ENCODE measurements around the gene TAPT1.

TAPT1 gene

GRCh38 chr4:16162891-16163290, 63.4 kb downstream of the TAPT1 start:
- ChIA-PET CTCF (no interaction called here), POLR2A (no interaction called here)
- Histone ChIP-seq H3K36me3 (ENCODE audit: control insufficient read depth in 2 of 2, insufficient read depth in 1 of 2, low read length in 2 of 2) (peaks cover 0 to 48% of the 10 kb centered on the region in 2 experiments; a peak in 1 of 3 replicates), H3K4me3 (ENCODE audit: low read depth, low read length) (no peak overlapping the region), H3K27ac (ENCODE audit: extremely low read depth, low read depth, low read length) (no peak overlapping the region), H3K4me1 (ENCODE audit: control insufficient read depth, insufficient read depth, low read length) (no peaks in the 10 kb centered on the region), H3K9me3 (ENCODE audit: control insufficient read depth, insufficient read depth, low read depth, low read length) (no peaks in the 10 kb centered on the region)
- TF ChIP-seq OVOL3 (tag by site-specific recombination; IDR thresholded peaks at IDR 0.05) (no peak), ZNF624 (tag by site-specific recombination; IDR thresholded peaks at IDR 0.05) (no peak), CTCF (tag by site-specific recombination; IDR thresholded peaks at IDR 0.05) (no peak), ZBTB17 (tag by site-specific recombination; IDR thresholded peaks at IDR 0.05) (no peak), ZNF292 (tag by site-specific recombination; IDR thresholded peaks at IDR 0.05; ENCODE audit: borderline replicate concordance, low read depth) (no peak), ZNF791 (tag by site-specific recombination; IDR thresholded peaks at IDR 0.05) (no peak)

GRCh38 chr4:16161851-16162408, 64.3 kb downstream of the TAPT1 start:
- CTCF ChIA-PET = interaction anchor here (1.1 kb wide), 1 partner anchor 432 kb away, joined by 3 read pairs; no protein-coding TSS in a partner anchor
- POLR2A ChIA-PET = no interaction called here
- Histone ChIP-seq H3K36me3 (ENCODE audit: control insufficient read depth in 2 of 2, insufficient read depth in 1 of 2, low read length in 2 of 2) (peaks cover 0 to 43% of the 10 kb centered on the region in 2 experiments; a peak in 1 of 3 replicates), H3K27ac (ENCODE audit: extremely low read depth, low read depth, low read length) (no peak overlapping the region), H3K4me3 (ENCODE audit: low read depth, low read length) (no peak overlapping the region), H3K9me3 (ENCODE audit: control insufficient read depth, insufficient read depth, low read depth, low read length) (no peaks in the 10 kb centered on the region), H3K4me1 (ENCODE audit: control insufficient read depth, insufficient read depth, low read length) (no peaks in the 10 kb centered on the region)
- no peak for TF ChIP-seq ZNF677 (tag by site-specific recombination; IDR thresholded peaks at IDR 0.05)
- no peak for TF ChIP-seq ZNF248 (tag by site-specific recombination; IDR thresholded peaks at IDR 0.05)
- no peak for TF ChIP-seq ZNF211 (tag by site-specific recombination; IDR thresholded peaks at IDR 0.05; ENCODE audit: low read depth)
- no peak for TF ChIP-seq ZNF670 (tag by site-specific recombination; IDR thresholded peaks at IDR 0.05; ENCODE audit: low read depth)
- no peak for TF ChIP-seq ZNF624 (tag by site-specific recombination; IDR thresholded peaks at IDR 0.05)
- no peak for TF ChIP-seq ZNF175 (tag by site-specific recombination; IDR thresholded peaks at IDR 0.05)

- H3K36me3 ChIP-seq (ENCODE audit: control insufficient read depth in 2 of 2, insufficient read depth in 1 of 2, low read length in 2 of 2) = peaks cover 0 to 30% of the 10 kb centered on the region in 2 experiments; a peak in 1 of 3 replicates
- CTCF ChIA-PET = no interaction called here
These were observed 65.8 kb downstream of the TAPT1 start for GRCh38 chr4:16160457-16160856.

GRCh38 chr4:16159286-16159685, 67.0 kb downstream of the TAPT1 start:
- ChIA-PET CTCF (no interaction called here), POLR2A (no interaction called here)
- Histone ChIP-seq H3K4me3 (ENCODE audit: low read depth, low read length) (no peak overlapping the region), H3K4me1 (ENCODE audit: control insufficient read depth, insufficient read depth, low read length) (no peaks in the 10 kb centered on the region), H3K27ac (ENCODE audit: extremely low read depth, low read depth, low read length) (no peak overlapping the region), H3K36me3 (ENCODE audit: control insufficient read depth in 2 of 2, insufficient read depth in 1 of 2, low read length in 2 of 2) (peaks cover 0 to 23% of the 10 kb centered on the region in 2 experiments; a peak in 1 of 3 replicates), H3K9me3 (ENCODE audit: control insufficient read depth, insufficient read depth, low read depth, low read length) (no peaks in the 10 kb centered on the region)
- TF ChIP-seq ZSCAN4 (tag by site-specific recombination; IDR thresholded peaks at IDR 0.05) (no peak), ZNF837 (tag by site-specific recombination; IDR thresholded peaks at IDR 0.05) (no peak)

More at GRCh38 chr4:16160457-16160856, 65.8 kb downstream of the TAPT1 start:
- Histone ChIP-seq H3K4me3 (ENCODE audit: low read depth, low read length) (no peak overlapping the region), H3K4me1 (ENCODE audit: control insufficient read depth, insufficient read depth, low read length) (no peaks in the 10 kb centered on the region), H3K9me3 (ENCODE audit: control insufficient read depth, insufficient read depth, low read depth, low read length) (no peaks in the 10 kb centered on the region), H3K27ac (ENCODE audit: extremely low read depth, low read depth, low read length) (no peak overlapping the region)
- POLR2A ChIA-PET = no interaction called here
- no peak for TF ChIP-seq ZFP69B (tag by site-specific recombination; IDR thresholded peaks at IDR 0.05)
- no peak for TF ChIP-seq ZSCAN23 (tag by site-specific recombination; IDR thresholded peaks at IDR 0.05)
- no peak for TF ChIP-seq ZXDB (tag by site-specific recombination; IDR thresholded peaks at IDR 0.05)
- no peak for TF ChIP-seq ZNF37A (tag by site-specific recombination; IDR thresholded peaks at IDR 0.05)
- no peak for TF ChIP-seq ZNF426 (tag by site-specific recombination; IDR thresholded peaks at IDR 0.05)
- no peak for TF ChIP-seq ZNF324 (tag by site-specific recombination; IDR thresholded peaks at IDR 0.05)
- TF ChIP-seq ZNF23 (tag by site-specific recombination; IDR thresholded peaks at IDR 0.05; ENCODE audit: borderline replicate concordance) = no peak
- TF ChIP-seq SCRT2 (tag by site-specific recombination; IDR thresholded peaks at IDR 0.05) = no peak
- no peak for TF ChIP-seq ZNF514 (tag by site-specific recombination; IDR thresholded peaks at IDR 0.05)
- TF ChIP-seq OSR2 (tag by site-specific recombination; IDR thresholded peaks at IDR 0.05) = no peak
- no peak for TF ChIP-seq ZNF138 (tag by site-specific recombination; IDR thresholded peaks at IDR 0.05; ENCODE audit: borderline replicate concordance)
- TF ChIP-seq ZNF555 (tag by site-specific recombination; conservative IDR thresholded peaks at IDR 0.05) = no peak
- no peak for TF ChIP-seq ZNF830 (tag by site-specific recombination; IDR thresholded peaks at IDR 0.05; ENCODE audit: low read depth)
- TF ChIP-seq ZNF391 (tag by site-specific recombination; IDR thresholded peaks at IDR 0.05; ENCODE audit: borderline replicate concordance, low read depth) = no peak
- TF ChIP-seq ZBTB20 (tag by site-specific recombination; IDR thresholded peaks at IDR 0.05) = no peak

All from HEK293 (cell line).